ENCODE measurements around the gene CGREF1. TPM values are rescaled to one million over a fixed set of nuclear protein-coding genes. Genes with fewer than 3 reads are reported as not detected.

The CGREF1 gene
- total and polyA plus RNA-seq, 2 donors (not counting 3 experiments of a cell fraction or from before 2014, with no cell fraction given) = 2.9 to 5.8 TPM

DNA sequence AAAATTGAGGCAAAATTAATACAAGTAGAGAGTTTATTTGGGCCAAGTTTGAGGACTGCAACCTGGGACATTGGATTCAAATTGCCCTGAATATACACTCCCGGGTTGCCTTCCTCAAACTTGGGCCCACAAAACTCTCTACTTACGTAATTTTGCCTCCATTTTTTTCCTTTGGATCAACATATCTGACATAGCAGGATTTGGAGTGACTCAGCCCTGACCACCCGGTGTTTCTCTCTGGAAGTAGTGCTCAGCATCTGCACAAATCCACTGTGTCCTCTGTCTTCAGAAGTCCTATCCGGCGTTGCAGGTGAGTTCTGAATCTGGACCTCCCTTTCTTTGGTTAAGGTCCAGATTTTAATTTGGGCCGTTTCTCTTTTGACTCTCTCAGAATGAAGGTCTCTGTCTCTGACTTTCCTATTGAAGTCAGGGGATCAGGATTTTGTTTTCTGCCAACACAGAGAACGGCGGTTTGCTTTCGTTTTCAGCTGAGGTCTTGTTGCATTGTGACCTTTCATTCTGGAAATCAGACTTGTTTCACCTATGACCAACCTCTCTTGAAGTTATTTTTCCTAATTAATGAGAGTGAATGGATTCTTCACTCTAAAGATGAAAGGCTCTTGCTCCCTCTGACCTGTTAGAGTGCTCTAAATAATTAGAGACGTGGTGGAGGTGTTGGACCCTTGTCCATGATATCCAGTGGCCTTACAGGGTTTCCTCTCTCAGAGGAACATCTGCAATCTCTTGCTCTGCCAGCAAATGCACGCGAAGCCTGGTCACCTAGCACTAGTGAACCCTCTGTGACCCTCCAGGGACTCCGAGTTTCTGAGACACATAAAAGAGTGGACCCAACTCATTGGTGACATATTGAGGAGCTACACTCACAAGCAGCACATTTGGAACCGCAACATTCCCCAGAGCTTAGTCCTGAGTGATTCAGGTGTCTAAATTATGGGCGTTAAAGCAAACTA lies 43.5 kb upstream of the CGREF1 start:
- Histone ChIP-seq H3K9ac (replicated peaks; ENCODE audit: extremely low read depth, insufficient read depth, low read length) (no peak overlapping the region), H4K20me1 (replicated peaks; ENCODE audit: control insufficient read depth, extremely low read depth, insufficient read depth, low read length) (no peaks in the 10 kb centered on the region), H3K79me2 (ENCODE audit: control insufficient read depth, insufficient read depth, low read length) (no peaks in the 10 kb centered on the region), H3K27me3 (ENCODE audit: control insufficient read depth in 2 of 2, insufficient read depth in 2 of 2, low read length in 2 of 2) (peaks cover 0 to 3% of the 10 kb centered on the region in 2 experiments), H2AFZ (ENCODE audit: low read depth, low read length) (no peak overlapping the region), H3K4me3 (replicated peaks in 1 of 3; ENCODE audit: insufficient read depth in 1 of 3, low read depth in 1 of 3, low read length in 3 of 3) (no peak overlapping the region), H3K4me1 (ENCODE audit: control insufficient read depth, extremely low read depth, insufficient read depth, low read length) (no peaks in the 10 kb centered on the region), H3K4me2 (ENCODE audit: insufficient read depth, low read length) (no peak overlapping the region), H3K27ac (ENCODE audit: insufficient read depth, low read depth, low read length) (no peak overlapping the region), H3K9me1 (replicated peaks; ENCODE audit: control insufficient read depth, extremely low read depth, insufficient read depth, low read length) (no peaks in the 10 kb centered on the region), H3K9me3 (replicated peaks; ENCODE audit: control insufficient read depth, insufficient read depth, low read length) (no peaks in the 10 kb centered on the region), H3K36me3 (ENCODE audit: control insufficient read depth in 2 of 2, extremely low read depth in 1 of 2, insufficient read depth in 2 of 2, low read length in 2 of 2) (no peaks in the 10 kb centered on the region)
- no TSS peak for BruUV-seq (replicated peaks)
- FAIRE-seq (no peak), DNase-seq (ENCODE audit: low read depth, low spot score) (no peak)
- ChIA-PET CTCF (interaction anchor here (2.2 kb wide), 1 partner anchor 13 kb away, joined by 10 read pairs; no protein-coding TSS in a partner anchor), POLR2A (no interaction called here)
- TF ChIP-seq POLR2AphosphoS5 (IDR thresholded peaks at IDR 0.05; ENCODE audit: insufficient read depth, low read depth, low read length) (no peak), MYC (IDR thresholded peaks at IDR 0.05; ENCODE audit: low read depth, low read length) (no peak), GATA2 (IDR thresholded peaks at IDR 0.05; ENCODE audit: insufficient read depth, insufficient read length, low read depth, low read length) (no peak), POLR2A (IDR thresholded peaks at IDR 0.05; ENCODE audit: low read depth, low read length) (no peak), FOS (IDR thresholded peaks at IDR 0.05; ENCODE audit: borderline replicate concordance, insufficient read depth, low read length) (no peak), EZH2 (IDR thresholded peaks at IDR 0.05; ENCODE audit: borderline replicate concordance, low read depth, low read length, severe bottlenecking) (no peak)
- intact Hi-C loops (cut with micrococcal nuclease) (no loop called here), dilution Hi-C loops (cut with MboI; ENCODE audit: extremely low pct_ligation_motif_present, low sequenced_read_pairs) (no loop called here)

DNA sequence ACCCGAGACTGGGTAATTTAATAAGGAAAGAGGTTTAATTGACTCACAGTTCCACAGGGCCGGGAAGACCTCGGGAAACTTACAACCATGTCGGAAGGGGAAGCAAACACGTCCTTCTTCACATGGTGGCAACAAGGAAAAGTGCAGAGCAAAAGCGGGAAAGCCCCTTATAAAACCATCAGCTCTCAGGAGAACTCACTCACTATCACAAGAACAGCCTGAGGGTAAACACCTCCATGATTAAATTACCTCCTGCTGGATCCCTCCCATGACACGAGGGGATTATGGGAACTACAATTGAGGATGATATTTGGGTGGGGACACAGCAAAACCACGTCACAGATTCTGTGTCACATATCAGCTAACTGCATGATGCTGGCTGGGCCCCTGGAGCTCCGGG lies 41.3 kb upstream of the CGREF1 start:
- Histone ChIP-seq H3K27me3 (ENCODE audit: control insufficient read depth in 2 of 2, insufficient read depth in 2 of 2, low read length in 2 of 2) (no peaks in the 10 kb centered on the region), H3K36me3 (ENCODE audit: control insufficient read depth in 2 of 2, extremely low read depth in 1 of 2, insufficient read depth in 2 of 2, low read length in 2 of 2) (no peaks in the 10 kb centered on the region), H3K4me2 (ENCODE audit: insufficient read depth, low read length) (no peak overlapping the region), H3K79me2 (ENCODE audit: control insufficient read depth, insufficient read depth, low read length) (no peaks in the 10 kb centered on the region), H2AFZ (ENCODE audit: low read depth, low read length) (no peak overlapping the region), H3K27ac (ENCODE audit: insufficient read depth, low read depth, low read length) (no peak overlapping the region), H4K20me1 (replicated peaks; ENCODE audit: control insufficient read depth, extremely low read depth, insufficient read depth, low read length) (no peaks in the 10 kb centered on the region), H3K9ac (replicated peaks; ENCODE audit: extremely low read depth, insufficient read depth, low read length) (no peak overlapping the region), H3K9me3 (replicated peaks; ENCODE audit: control insufficient read depth, insufficient read depth, low read length) (no peaks in the 10 kb centered on the region), H3K9me1 (replicated peaks; ENCODE audit: control insufficient read depth, extremely low read depth, insufficient read depth, low read length) (no peaks in the 10 kb centered on the region), H3K4me1 (ENCODE audit: control insufficient read depth, extremely low read depth, insufficient read depth, low read length) (no peaks in the 10 kb centered on the region), H3K4me3 (replicated peaks in 1 of 3; ENCODE audit: insufficient read depth in 1 of 3, low read depth in 1 of 3, low read length in 3 of 3) (no peak overlapping the region)
- CTCF ChIA-PET = interaction anchor here (1.0 to 3.0 kb wide), 5 partner anchors 10 to 51 kb away, joined by 3 to 23 read pairs (median 8); no protein-coding TSS in a partner anchor
- intact Hi-C loops (cut with micrococcal nuclease) (no loop called here), dilution Hi-C loops (cut with MboI; ENCODE audit: extremely low pct_ligation_motif_present, low sequenced_read_pairs) (no loop called here)
- TF ChIP-seq EZH2 (IDR thresholded peaks at IDR 0.05; ENCODE audit: borderline replicate concordance, low read depth, low read length, severe bottlenecking) (no peak), POLR2AphosphoS5 (IDR thresholded peaks at IDR 0.05; ENCODE audit: insufficient read depth, low read depth, low read length) (no peak)
- FAIRE-seq (no peak), DNase-seq (ENCODE audit: low read depth, low spot score) (no peak)
- BruUV-seq (replicated peaks) = no TSS peak
- POLR2A ChIA-PET = no interaction called here

Measured in endothelial cell of umbilical vein (primary cell).